Liver (tissue), 9 donors: ENCODE data around the gene SYNDIG1. TPM values are rescaled to one million over a fixed set of nuclear protein-coding genes. Genes with fewer than 3 reads are reported as not detected.

Source experiments
- DNase-seq: peaks from one replicate; pipeline ENCODE4 v3.0.0-alpha.2; 2017; ENCODE audit warnings: low spot score
- H3K27ac ChIP-seq, 2 donors: one replicate each; pipeline ENCODE4 v1.7.0; 2013; ENCODE audit warnings: inconsistent platforms in 2 of 2, low read length in 2 of 2, control low read depth in 1 of 2, low read depth in 1 of 2, mild to moderate bottlenecking in 1 of 2
- H3K27me3 ChIP-seq, 4 donors: one replicate each; pipeline versions ENCODE4 v1.6.1 to v1.7.0; 2013; ENCODE audit warnings: low read length in 3 of 4, inconsistent platforms in 1 of 4, mild to moderate bottlenecking in 1 of 4, moderate library complexity in 1 of 4; ENCODE audit not compliant: control insufficient read depth in 4 of 4, insufficient read depth in 4 of 4
- H3K36me3 ChIP-seq, 4 donors: one replicate each; pipeline versions ENCODE4 v1.6.1 to v1.7.0; 2013; ENCODE audit warnings: low read length in 3 of 4, mild to moderate bottlenecking in 3 of 4, low read depth in 1 of 4, moderate library complexity in 1 of 4; ENCODE audit not compliant: control insufficient read depth in 4 of 4, insufficient read depth in 3 of 4
- H3K4me1 ChIP-seq, 4 donors: one replicate each; pipeline versions ENCODE4 v1.6.1 to v1.7.0; 2013; ENCODE audit warnings: low read length in 3 of 4, mild to moderate bottlenecking in 3 of 4, moderate library complexity in 1 of 4; ENCODE audit not compliant: control insufficient read depth in 4 of 4, insufficient read depth in 4 of 4
- H3K4me3 ChIP-seq, 3 donors: one replicate each; pipeline versions ENCODE4 v1.6.1 to v1.7.0; 2013; ENCODE audit warnings: low read length in 3 of 3, control low read depth in 1 of 3, low read depth in 1 of 3, mild to moderate bottlenecking in 1 of 3
- H3K9ac ChIP-seq, 2 donors: one replicate each; pipeline ENCODE4 v1.7.0; 2013; ENCODE audit warnings: low read length in 2 of 2, mild to moderate bottlenecking in 2 of 2, moderate library complexity in 2 of 2, control low read depth in 1 of 2, low read depth in 1 of 2
- H3K9me3 ChIP-seq, 4 donors: one replicate each; pipeline versions ENCODE4 v1.6.1 to v1.7.0; 2013; ENCODE audit warnings: low read length in 3 of 4; ENCODE audit not compliant: control insufficient read depth in 4 of 4
- EGR1 ChIP-seq, 2 donors: IDR thresholded peaks; 2 replicates each; pipeline ENCODE4 v1.6.1; 2016 to 2018; ENCODE audit warnings: antibody characterized with exemption in 2 of 2, low read depth in 2 of 2
- FOXA1 ChIP-seq: IDR thresholded peaks from 2 replicates; pipeline ENCODE4 v1.6.1; 2016; ENCODE audit warnings: antibody characterized with exemption
- FOXA2 ChIP-seq: IDR thresholded peaks from 2 replicates; pipeline ENCODE4 v1.6.1; 2016; ENCODE audit warnings: antibody characterized with exemption
- GABPA ChIP-seq, 2 donors: IDR thresholded peaks in 1 of 2; conservative IDR thresholded peaks in 1 of 2; 2 replicates each; pipeline ENCODE4 v1.6.1; 2016; ENCODE audit warnings: antibody characterized with exemption in 2 of 2, mild to moderate bottlenecking in 1 of 2, moderate library complexity in 1 of 2
- HNF4A ChIP-seq, 2 donors: conservative IDR thresholded peaks; 2 replicates each; pipeline ENCODE4 v1.6.1; 2016; ENCODE audit warnings: antibody characterized with exemption in 2 of 2, mild to moderate bottlenecking in 2 of 2
- HNF4G ChIP-seq: IDR thresholded peaks from 2 replicates; pipeline ENCODE4 v1.6.1; 2016; ENCODE audit warnings: antibody characterized with exemption
- JUND ChIP-seq, 2 donors: IDR thresholded peaks; 2 replicates each; pipeline ENCODE4 v1.6.1; 2016; ENCODE audit warnings: antibody characterized with exemption in 2 of 2
- NR2F2 ChIP-seq: IDR thresholded peaks from 2 replicates; pipeline ENCODE4 v1.6.1; 2016; ENCODE audit warnings: antibody characterized with exemption
- RAD21 ChIP-seq, 2 donors: IDR thresholded peaks; 2 replicates each; pipeline ENCODE4 v1.6.1; 2016; ENCODE audit warnings: antibody characterized with exemption in 2 of 2, mild to moderate bottlenecking in 2 of 2
- RXRA ChIP-seq, 2 donors: IDR thresholded peaks; 2 replicates each; pipeline ENCODE4 v1.6.1; 2017 to 2018; ENCODE audit warnings: antibody characterized with exemption in 2 of 2, mild to moderate bottlenecking in 1 of 2
- SP1 ChIP-seq: IDR thresholded peaks from 2 replicates; pipeline ENCODE4 v1.6.1; 2018; ENCODE audit warnings: antibody characterized with exemption, mild to moderate bottlenecking
- TAF1 ChIP-seq: conservative IDR thresholded peaks from 2 replicates; pipeline ENCODE4 v1.6.1; 2016; ENCODE audit warnings: antibody characterized with exemption, mild to moderate bottlenecking
- YY1 ChIP-seq: IDR thresholded peaks from 2 replicates; pipeline ENCODE4 v1.6.1; 2016; ENCODE audit warnings: antibody characterized with exemption, mild to moderate bottlenecking
- WGBS: extraction: QIAGEN DNeasy Blood & Tissue Kit; methylation state at CpG from one replicate; pipeline ENCODE4 v1.1.7; 2013; 5-methylcytosine and 5-hydroxymethylcytosine counted together
- polyA plus RNA-seq, 2 donors: library from polyadenylated mRNA; stranded (reverse) in 1 of 2; unstranded in 1 of 2; fragments of 200-250 nt in 1 of 2; fragments of >200 nt in 1 of 2; fragmentation: Nextera tagmentation in 1 of 2; extraction: Ambion mirVana in 1 of 2; gene quantifications; one replicate each; pipeline versions ENCODE4 v1.2.1 to v1.2.3, GENCODE V29; 2013 to 2015
- total RNA-seq, 2 donors: library from RNA; depleted of rRNA; stranded (reverse); fragments of >200 nt; gene quantifications; one replicate each; pipeline ENCODE4 v1.2.3, GENCODE V29; 2014
- TF ChIP-seq, protein P1 (sequence below): fragments of 150-350 bp; IDR thresholded peaks from 2 replicates; pipeline ENCODE4 v1.5.1; 2017; ENCODE audit warnings: improper control_type of control experiment, low read depth, low read length; ENCODE audit not compliant: missing input control
- TF ChIP-seq, protein P2 (sequence below): IDR thresholded peaks from 2 replicates; pipeline ENCODE4 v1.6.1; 2016; ENCODE audit warnings: antibody characterized with exemption
- TF ChIP-seq, protein P3 (sequence below): IDR thresholded peaks from 2 replicates; pipeline ENCODE4 v1.6.1; 2016; ENCODE audit warnings: antibody characterized with exemption, mild to moderate bottlenecking
- TF ChIP-seq, protein P4 (sequence below): IDR thresholded peaks from 2 replicates; pipeline ENCODE4 v1.6.1; 2016; ENCODE audit warnings: antibody characterized with exemption
- TF ChIP-seq, protein P5 (sequence below): IDR thresholded peaks from 2 replicates; pipeline ENCODE4 v1.6.1; 2016; ENCODE audit warnings: antibody characterized with exemption
- donor health status: healthy.
- donor health status: healthy.
- donor health status: healthy.
- donor health status: healthy.
- donor health status: healthy.

SYNDIG1 gene
- total and polyA plus RNA-seq, 4 donors: 0.05 to 0.08 TPM; not detected in 2

DNA sequence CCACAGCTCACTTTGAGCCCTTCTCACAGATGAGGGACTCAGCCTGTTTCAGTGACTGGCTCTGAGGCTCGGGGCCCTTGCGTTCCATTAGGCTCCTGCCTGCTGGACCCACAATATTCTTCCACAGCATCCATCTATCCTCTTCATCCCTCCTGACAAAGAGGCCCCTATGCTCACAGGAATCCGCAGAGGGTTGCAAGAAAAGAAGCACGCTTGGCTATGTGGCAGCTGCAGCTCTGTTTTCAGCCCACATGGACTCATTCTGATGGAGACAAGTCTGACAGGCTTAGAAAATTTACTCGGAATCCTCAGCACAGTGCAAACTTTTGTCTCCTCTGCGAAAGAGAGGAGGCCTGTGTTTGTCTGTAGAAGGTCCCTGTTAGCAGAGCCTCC is 207.5 kb downstream of the SYNDIG1 start (continued):
- TF ChIP-seq, protein P1, sequence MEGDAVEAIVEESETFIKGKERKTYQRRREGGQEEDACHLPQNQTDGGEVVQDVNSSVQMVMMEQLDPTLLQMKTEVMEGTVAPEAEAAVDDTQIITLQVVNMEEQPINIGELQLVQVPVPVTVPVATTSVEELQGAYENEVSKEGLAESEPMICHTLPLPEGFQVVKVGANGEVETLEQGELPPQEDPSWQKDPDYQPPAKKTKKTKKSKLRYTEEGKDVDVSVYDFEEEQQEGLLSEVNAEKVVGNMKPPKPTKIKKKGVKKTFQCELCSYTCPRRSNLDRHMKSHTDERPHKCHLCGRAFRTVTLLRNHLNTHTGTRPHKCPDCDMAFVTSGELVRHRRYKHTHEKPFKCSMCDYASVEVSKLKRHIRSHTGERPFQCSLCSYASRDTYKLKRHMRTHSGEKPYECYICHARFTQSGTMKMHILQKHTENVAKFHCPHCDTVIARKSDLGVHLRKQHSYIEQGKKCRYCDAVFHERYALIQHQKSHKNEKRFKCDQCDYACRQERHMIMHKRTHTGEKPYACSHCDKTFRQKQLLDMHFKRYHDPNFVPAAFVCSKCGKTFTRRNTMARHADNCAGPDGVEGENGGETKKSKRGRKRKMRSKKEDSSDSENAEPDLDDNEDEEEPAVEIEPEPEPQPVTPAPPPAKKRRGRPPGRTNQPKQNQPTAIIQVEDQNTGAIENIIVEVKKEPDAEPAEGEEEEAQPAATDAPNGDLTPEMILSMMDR: no peak
- no peak for TF ChIP-seq FOXA2
- no peak for TF ChIP-seq HNF4G
- TF ChIP-seq RXRA (IDR thresholded peaks at IDR 0.05): no peak
- no peak for TF ChIP-seq GABPA (IDR thresholded peaks at IDR 0.05 in 1 of 2, conservative IDR thresholded peaks at IDR 0.05 in 1 of 2)
- TF ChIP-seq, protein P2, sequence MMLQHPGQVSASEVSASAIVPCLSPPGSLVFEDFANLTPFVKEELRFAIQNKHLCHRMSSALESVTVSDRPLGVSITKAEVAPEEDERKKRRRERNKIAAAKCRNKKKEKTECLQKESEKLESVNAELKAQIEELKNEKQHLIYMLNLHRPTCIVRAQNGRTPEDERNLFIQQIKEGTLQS: no peak
- TF ChIP-seq TAF1: no peak
- no peak for TF ChIP-seq FOXA1
- no peak for TF ChIP-seq NR2F2
- no peak for TF ChIP-seq RAD21 (IDR thresholded peaks at IDR 0.05)

DNA sequence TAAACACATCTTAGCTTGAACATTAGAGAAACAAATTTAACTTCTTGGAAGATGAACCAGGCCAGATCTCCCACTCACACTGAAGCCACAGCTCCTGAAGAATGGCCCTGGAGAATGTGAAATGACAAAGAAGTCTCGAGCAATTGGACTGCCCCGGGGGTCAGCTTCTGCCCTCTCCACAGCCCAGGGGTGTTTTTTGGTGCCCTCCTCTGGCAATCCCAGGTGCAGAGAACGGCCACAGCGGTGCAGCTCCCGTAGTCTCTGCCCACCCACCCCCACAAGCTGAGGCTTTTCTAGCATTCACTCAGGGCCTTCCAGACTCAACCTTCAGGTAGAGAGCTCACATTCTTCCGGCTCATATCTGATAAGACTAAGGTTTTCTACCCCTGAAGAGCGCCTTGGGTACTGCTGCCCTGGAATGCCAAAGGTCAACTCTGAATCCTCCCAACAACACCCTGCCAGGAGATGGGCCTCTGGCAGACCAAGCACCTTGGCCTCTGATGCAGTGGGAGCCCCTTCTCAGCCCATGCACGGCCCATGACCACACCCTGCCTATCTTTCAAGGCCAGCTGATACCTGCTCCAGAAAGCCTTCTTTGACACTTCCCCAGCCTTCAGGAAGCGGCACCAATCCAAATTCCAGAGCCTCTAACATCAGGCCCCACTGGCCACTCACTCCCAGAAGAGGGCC is 208.3 kb downstream of the SYNDIG1 start:
- no peak overlapping the region for H3K27ac ChIP-seq

More for the DNA sequence above, 208.3 kb downstream of the SYNDIG1 start:
- Histone ChIP-seq H3K9me3 (no peaks in the 10 kb centered on the region), H3K9ac (no peak overlapping the region), H3K4me3 (no peak overlapping the region), H3K27me3 (no peaks in the 10 kb centered on the region), H3K36me3 (no peaks in the 10 kb centered on the region), H3K4me1 (no peaks in the 10 kb centered on the region)
- TF ChIP-seq JUND (IDR thresholded peaks at IDR 0.05): no peak
- TF ChIP-seq TAF1: no peak
- TF ChIP-seq, protein P3, sequence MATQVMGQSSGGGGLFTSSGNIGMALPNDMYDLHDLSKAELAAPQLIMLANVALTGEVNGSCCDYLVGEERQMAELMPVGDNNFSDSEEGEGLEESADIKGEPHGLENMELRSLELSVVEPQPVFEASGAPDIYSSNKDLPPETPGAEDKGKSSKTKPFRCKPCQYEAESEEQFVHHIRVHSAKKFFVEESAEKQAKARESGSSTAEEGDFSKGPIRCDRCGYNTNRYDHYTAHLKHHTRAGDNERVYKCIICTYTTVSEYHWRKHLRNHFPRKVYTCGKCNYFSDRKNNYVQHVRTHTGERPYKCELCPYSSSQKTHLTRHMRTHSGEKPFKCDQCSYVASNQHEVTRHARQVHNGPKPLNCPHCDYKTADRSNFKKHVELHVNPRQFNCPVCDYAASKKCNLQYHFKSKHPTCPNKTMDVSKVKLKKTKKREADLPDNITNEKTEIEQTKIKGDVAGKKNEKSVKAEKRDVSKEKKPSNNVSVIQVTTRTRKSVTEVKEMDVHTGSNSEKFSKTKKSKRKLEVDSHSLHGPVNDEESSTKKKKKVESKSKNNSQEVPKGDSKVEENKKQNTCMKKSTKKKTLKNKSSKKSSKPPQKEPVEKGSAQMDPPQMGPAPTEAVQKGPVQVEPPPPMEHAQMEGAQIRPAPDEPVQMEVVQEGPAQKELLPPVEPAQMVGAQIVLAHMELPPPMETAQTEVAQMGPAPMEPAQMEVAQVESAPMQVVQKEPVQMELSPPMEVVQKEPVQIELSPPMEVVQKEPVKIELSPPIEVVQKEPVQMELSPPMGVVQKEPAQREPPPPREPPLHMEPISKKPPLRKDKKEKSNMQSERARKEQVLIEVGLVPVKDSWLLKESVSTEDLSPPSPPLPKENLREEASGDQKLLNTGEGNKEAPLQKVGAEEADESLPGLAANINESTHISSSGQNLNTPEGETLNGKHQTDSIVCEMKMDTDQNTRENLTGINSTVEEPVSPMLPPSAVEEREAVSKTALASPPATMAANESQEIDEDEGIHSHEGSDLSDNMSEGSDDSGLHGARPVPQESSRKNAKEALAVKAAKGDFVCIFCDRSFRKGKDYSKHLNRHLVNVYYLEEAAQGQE: no peak
- TF ChIP-seq, protein P2: no peak
- TF ChIP-seq RXRA (IDR thresholded peaks at IDR 0.05): no peak
- TF ChIP-seq HNF4G: no peak
- no peak for TF ChIP-seq HNF4A (conservative IDR thresholded peaks at IDR 0.05)
- TF ChIP-seq, protein P1: no peak
- TF ChIP-seq FOXA1: no peak
- no peak for TF ChIP-seq FOXA2
- no peak for TF ChIP-seq NR2F2
- TF ChIP-seq SP1: no peak
- TF ChIP-seq GABPA (IDR thresholded peaks at IDR 0.05 in 1 of 2, conservative IDR thresholded peaks at IDR 0.05 in 1 of 2): no peak
- TF ChIP-seq RAD21 (IDR thresholded peaks at IDR 0.05): no peak
- TF ChIP-seq, protein P4, sequence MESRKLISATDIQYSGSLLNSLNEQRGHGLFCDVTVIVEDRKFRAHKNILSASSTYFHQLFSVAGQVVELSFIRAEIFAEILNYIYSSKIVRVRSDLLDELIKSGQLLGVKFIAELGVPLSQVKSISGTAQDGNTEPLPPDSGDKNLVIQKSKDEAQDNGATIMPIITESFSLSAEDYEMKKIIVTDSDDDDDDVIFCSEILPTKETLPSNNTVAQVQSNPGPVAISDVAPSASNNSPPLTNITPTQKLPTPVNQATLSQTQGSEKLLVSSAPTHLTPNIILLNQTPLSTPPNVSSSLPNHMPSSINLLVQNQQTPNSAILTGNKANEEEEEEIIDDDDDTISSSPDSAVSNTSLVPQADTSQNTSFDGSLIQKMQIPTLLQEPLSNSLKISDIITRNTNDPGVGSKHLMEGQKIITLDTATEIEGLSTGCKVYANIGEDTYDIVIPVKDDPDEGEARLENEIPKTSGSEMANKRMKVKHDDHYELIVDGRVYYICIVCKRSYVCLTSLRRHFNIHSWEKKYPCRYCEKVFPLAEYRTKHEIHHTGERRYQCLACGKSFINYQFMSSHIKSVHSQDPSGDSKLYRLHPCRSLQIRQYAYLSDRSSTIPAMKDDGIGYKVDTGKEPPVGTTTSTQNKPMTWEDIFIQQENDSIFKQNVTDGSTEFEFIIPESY: no peak
- TF ChIP-seq, protein P5, sequence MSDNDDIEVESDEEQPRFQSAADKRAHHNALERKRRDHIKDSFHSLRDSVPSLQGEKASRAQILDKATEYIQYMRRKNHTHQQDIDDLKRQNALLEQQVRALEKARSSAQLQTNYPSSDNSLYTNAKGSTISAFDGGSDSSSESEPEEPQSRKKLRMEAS: no peak
- TF ChIP-seq EGR1 (IDR thresholded peaks at IDR 0.05; ENCODE audit: low read depth in 2 of 2): no peak
- TF ChIP-seq YY1: no peak
- 80% methylated on average over 9 of the region's 9 CpGs for WGBS
- DNase-seq: no peak
